ENCODE data around the gene USP40.
"Not testable (repeated sequence)": the region's sequence is repeated elsewhere in the genome, so short reads cannot be mapped to it uniquely, and the experiment has no call there.

USP40 gene, protein sequence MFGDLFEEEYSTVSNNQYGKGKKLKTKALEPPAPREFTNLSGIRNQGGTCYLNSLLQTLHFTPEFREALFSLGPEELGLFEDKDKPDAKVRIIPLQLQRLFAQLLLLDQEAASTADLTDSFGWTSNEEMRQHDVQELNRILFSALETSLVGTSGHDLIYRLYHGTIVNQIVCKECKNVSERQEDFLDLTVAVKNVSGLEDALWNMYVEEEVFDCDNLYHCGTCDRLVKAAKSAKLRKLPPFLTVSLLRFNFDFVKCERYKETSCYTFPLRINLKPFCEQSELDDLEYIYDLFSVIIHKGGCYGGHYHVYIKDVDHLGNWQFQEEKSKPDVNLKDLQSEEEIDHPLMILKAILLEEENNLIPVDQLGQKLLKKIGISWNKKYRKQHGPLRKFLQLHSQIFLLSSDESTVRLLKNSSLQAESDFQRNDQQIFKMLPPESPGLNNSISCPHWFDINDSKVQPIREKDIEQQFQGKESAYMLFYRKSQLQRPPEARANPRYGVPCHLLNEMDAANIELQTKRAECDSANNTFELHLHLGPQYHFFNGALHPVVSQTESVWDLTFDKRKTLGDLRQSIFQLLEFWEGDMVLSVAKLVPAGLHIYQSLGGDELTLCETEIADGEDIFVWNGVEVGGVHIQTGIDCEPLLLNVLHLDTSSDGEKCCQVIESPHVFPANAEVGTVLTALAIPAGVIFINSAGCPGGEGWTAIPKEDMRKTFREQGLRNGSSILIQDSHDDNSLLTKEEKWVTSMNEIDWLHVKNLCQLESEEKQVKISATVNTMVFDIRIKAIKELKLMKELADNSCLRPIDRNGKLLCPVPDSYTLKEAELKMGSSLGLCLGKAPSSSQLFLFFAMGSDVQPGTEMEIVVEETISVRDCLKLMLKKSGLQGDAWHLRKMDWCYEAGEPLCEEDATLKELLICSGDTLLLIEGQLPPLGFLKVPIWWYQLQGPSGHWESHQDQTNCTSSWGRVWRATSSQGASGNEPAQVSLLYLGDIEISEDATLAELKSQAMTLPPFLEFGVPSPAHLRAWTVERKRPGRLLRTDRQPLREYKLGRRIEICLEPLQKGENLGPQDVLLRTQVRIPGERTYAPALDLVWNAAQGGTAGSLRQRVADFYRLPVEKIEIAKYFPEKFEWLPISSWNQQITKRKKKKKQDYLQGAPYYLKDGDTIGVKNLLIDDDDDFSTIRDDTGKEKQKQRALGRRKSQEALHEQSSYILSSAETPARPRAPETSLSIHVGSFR

GRCh38 chr2:233566141-233566956, at the start of gene USP40:
Gene USP40 (minus strand): TSS chr2:233566782. CDS start chr2:233565554, 1,228 bp downstream.
- peak in 1 of 2 experiments; percentile 21 for DNase-seq

DNA sequence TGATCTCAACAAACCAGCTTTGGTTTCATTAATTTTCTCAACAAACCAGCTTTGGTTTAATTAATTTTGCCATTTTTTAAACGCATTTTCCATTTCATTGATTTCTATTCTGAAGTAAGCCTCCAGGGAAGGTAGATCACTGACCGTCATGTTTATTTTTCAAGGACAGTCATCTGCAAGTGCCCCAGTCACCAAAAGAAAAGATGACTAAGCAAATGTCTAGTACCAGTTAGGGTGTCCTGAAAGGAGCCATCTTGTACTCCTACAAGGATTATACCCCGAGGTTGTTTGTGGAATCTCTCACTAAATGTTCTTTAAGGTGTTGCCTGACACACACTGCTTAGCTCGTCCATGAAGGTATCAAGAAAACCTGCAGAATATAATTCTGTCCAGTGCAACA, 44.7 kb upstream of the USP40 start:
- DNase-seq, result no peak

DNA sequence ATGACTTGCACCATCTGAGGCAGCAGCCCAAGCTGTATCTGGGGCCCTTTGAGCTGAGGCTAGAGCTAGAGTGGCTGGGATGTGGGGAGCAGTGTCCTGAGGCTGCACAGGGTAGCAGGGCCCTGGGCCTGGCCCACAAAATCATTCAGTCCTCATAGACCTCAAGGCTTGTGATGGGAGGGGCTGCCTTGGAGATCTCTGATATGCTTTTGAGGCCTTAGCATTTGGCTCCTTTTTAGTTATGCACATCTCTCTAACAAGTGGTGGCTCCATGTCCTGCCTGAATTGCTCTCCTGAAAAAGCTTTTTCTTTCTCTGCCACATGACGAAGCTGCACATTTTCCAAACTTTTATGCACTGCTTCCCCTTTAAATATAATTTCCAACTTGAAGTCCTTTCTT, 39.1 kb upstream of the USP40 start:
- no peak for DNase-seq

DNA sequence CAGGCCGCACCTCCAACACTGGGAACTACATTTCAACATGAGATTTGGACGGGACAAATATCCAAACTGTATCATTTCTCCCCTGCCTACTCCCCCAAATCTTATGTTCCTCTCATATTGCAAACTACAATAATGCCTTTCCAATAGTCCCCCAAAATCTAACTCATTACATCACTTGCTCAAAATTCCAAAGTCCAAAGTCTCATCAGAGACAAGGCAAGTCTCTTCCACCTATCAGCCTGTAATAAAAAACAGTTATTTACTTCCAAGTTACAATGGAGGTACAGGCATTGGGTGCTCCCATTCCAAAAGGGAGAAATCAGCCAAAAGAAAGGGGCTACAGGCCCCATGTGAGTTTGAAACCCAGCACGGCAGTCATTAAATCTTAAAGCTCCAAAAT, 38.2 kb upstream of the USP40 start:
- no peak for DNase-seq

DNA sequence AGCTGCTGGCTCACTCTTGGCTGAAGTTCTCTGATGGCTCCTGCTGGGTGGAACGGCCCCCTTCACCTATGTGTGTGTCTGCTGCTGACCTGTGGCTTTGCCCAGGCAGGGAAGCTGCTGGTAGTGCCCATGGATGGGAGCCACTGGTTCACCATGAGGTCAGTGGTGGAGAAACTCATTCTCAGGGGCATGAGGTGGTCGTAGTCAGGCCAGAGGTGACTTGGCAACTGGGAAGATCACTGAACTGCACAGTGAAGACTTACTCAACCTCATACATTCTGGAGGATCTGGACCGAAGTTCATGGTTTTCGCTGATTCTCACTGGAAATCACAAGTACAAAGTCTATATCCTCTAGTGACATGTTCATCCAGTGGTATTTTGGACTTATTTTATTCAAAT, 36.9 kb upstream of the USP40 start:
- DNase-seq, result no peak

DNA sequence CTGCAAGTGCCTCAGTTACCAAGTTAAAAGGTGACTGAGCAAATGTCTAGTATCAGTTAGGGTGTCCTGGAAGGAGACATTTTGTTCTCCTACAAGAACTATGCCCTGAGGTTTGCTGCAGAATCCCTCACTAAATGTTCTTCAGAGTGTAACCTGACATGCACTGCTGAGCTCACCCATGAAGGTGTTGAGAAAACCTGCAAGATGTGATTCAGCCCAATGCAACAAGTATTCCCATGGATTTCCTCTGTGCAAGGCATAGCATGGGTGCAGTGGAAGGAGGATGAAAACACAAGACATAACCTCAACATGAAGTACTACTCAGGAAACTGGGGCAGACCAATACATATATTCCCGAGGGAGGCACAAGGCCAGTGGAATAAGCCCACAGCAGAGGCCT, 35.5 kb upstream of the USP40 start:
- no peak for DNase-seq

DNA sequence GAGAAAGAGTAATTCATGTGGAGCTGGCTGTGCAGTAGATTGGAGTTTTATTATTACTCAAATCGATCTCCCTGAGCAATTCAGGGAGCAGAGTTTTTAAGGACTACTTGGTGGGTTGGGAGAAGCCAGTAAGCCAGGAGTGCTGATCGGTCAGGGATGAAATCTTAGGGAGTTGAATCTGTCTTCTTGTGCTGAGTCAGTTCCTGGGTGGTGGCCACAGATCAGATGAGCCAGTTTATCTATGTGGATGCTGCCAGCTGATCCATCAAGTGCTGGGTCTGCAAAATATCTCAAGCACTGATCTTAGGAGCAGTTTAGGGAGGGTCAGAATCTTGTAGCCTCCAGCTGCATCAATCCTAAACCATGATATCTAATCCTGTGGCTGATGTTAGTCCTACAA, 33.8 kb upstream of the USP40 start:
- DNase-seq, result no peak

- no peak for DNase-seq
Observed at GRCh38 chr2:233598952-233599351, 32.4 kb upstream of the USP40 start.

DNA sequence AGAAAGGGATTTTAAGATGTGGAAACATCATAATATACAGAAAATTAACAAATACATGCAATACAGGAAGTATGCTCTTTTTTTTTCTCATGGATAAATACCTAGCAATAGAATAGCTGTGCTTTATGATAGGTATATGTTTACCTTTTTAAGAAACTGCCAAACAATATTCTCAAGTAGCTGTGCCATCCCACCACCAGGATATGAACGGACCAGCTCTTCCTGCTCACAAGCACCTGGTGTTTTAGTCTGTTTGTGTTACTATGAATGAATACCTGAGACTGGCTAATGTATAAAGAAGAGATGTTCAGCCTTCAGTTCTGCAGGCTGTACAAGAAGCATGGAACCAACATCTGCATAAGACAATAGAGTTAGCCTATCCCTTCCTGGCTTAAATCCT, 30.9 kb upstream of the USP40 start:
- DNase-seq, result no peak

- no peak for DNase-seq
Observed at GRCh38 chr2:233593201-233593600, 26.6 kb upstream of the USP40 start.

GRCh38 chr2:233592706-233593105, 26.1 kb upstream of the USP40 start:
- DNase-seq, result not testable (repeated sequence)

- DNase-seq, result no peak
Observed at GRCh38 chr2:233588400-233588799, 21.8 kb upstream of the USP40 start.

DNA sequence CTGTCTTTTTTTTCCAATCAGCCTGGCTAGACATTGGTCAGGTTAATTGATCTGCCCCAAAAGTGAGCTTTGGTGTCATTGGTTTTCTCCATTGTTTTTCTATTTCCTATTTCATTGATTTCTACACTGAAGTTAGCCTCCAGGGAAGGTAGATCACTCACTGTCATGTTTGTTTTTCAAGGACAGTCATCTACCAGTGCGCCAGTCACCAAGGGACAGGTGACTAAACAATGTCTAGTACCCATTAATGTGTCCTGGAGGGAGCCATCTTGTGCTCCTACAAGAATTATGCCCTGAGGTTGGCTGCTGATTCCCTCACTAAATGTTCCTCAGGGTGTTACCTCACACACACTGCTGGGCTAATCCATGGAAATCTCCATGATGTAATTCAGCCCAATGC, 17.6 kb upstream of the USP40 start:
- no peak for DNase-seq

GRCh38 chr2:233583217-233583965, 16.8 kb upstream of the USP40 start:
- DNase-seq, result not testable (repeated sequence)

- not testable (repeated sequence) for DNase-seq
Observed at GRCh38 chr2:233577341-233577740, 10.8 kb upstream of the USP40 start.

DNA sequence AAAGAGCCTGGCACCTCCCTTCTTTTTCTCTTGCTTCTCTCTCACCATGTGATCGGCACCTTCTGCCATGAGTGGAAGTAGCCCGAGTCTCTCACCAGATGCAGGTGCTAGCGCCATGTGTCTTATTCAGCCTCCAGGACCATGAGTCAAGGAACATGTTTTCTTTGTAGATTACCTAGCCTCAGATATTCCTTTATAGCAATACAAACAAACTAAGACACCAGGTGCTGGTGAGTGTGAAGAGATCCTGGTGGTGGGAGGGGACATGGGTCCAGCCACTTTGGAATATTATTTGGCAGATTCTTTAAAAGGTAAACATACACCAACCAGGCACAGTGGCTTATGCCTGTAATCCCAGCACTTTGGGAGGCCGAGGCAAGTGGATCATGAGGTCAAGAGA, 5.9 kb upstream of the USP40 start:
- DNase-seq, result no peak

GRCh38 chr2:233571462-233571861, 4.9 kb upstream of the USP40 start:
- no peak for DNase-seq

DNA sequence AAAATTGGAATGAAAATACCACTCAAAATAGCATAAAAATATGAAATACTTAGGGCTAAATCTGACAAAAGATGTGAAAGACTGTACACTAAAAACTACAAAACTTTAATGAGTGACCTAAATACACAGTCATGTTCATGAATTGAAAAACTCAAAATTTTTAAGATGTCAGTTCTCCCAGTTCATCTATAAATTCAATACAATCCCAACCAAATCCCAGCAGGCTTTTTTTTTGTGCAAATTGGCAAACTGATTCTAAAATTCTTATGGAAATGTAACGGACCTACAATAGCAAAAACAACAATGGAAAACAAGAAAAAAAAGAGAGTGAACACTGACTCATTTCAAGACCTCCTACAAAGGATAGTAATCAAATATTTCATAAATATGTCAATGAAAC, 4.4 kb upstream of the USP40 start:
- no peak for DNase-seq

DNA sequence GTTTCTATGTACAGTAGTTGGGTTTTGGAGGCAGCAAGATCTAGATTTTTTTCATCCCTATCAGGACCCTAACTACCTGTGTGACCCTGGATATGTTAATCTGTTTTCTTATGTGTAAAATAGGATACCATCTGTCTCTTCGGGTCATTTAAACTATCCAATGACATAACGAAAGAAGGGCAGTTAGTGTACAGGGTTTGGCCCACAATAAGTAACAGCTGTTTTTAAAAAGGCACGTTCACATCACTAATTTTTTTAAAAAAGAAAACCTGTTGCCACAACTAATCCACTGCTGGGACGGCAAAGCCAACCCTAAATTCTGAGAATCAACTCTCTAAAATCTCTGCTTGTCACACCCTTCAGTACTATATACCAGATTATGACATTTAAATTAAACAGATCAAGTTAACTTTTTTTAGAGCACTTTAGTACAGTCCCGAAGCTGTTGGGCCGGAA, 869 bp downstream of the USP40 start:
- DNase-seq, result no peak

GRCh38 chr2:233563663-233564430, 2.7 kb downstream of the USP40 start:
- DNase-seq, result no peak
